Gastrocnemius medialis (tissue), 4 donors: ENCODE data around the gene CCDC71. TPM values are rescaled to one million over a fixed set of nuclear protein-coding genes. Genes with fewer than 3 reads are reported as not detected.

ENCODE experiments used
- ATAC-seq, 2 donors: fragments of 150-250 bp; one replicate each; pipeline ENCODE4 v1.9.1; 2016
- DNase-seq, 2 donors: peaks; one replicate each; pipeline ENCODE4 v3.0.0-alpha.2; 2019
- H3K27ac ChIP-seq, 4 donors: fragments of 200-600 bp; sonication (generic); 1 replicate in 1 of 4; 2 replicates in 3 of 4; pipeline ENCODE4 v1.5.1; 2016 to 2018; ENCODE audit warnings: mild to moderate bottlenecking in 2 of 4, moderate library complexity in 1 of 4
- H3K27me3 ChIP-seq, 3 donors: fragments of 200-600 bp; sonication (generic) in 2 of 3; 1 replicate in 1 of 3; 2 replicates in 2 of 3; pipeline versions ENCODE4 v1.5.1 to v1.6.0; 2016 to 2019; ENCODE audit warnings: mild to moderate bottlenecking in 1 of 3, moderate library complexity in 1 of 3
- H3K36me3 ChIP-seq, 2 donors: fragments of 200-600 bp; sonication (generic) in 1 of 2; one replicate each; pipeline ENCODE4 v1.5.1; 2017 to 2018
- H3K4me1 ChIP-seq, 2 donors: fragments of 200-600 bp; sonication (generic) in 1 of 2; one replicate each; pipeline ENCODE4 v1.5.1; 2016 to 2017; ENCODE audit warnings: mild to moderate bottlenecking in 2 of 2
- H3K4me3 ChIP-seq, 4 donors: fragments of 200-600 bp; sonication (generic) in 3 of 4; 1 replicate in 1 of 4; 2 replicates in 3 of 4; pipeline ENCODE4 v1.5.1; 2016 to 2019; ENCODE audit warnings: mild to moderate bottlenecking in 2 of 4
- H3K9me3 ChIP-seq, 3 donors: fragments of 200-600 bp; sonication (generic) in 2 of 3; 1 replicate in 1 of 3; 2 replicates in 2 of 3; pipeline ENCODE4 v1.5.1; 2016 to 2019
- POLR2A ChIP-seq, 2 donors: fragments of 450-650 bp; IDR thresholded peaks; one replicate each; pipeline ENCODE4 v1.6.1; 2017; ENCODE audit warnings: antibody characterized with exemption in 2 of 2, mild to moderate bottlenecking in 2 of 2, moderate library complexity in 2 of 2
- in situ Hi-C, 4 donors: fragments of 200-750 bp; cut with MboI; loops; one replicate each; pipeline versions ENCODE4 v1.15.0 to v1.8.0; 2017; ENCODE audit warnings: low sequenced_read_pairs in 4 of 4
- intact Hi-C: fragments of 100-400 bp; cut with DNase I; formaldehyde crosslinking; loops from one replicate; pipeline ENCODE4 v1.15.1; 2023; ENCODE audit warnings: low total_unique reads
- total RNA-seq, 4 donors: library from RNA; depleted of rRNA; stranded (reverse); fragments of >200 nt; gene quantifications; one replicate each; pipeline versions ENCODE4 v1.1.0 to v1.2.3, GENCODE V29; 2016
- TF ChIP-seq, protein P1 (sequence below), 5 experiments: fragments of 450-650 bp in 3 of 5; fragments of 200-600 bp in 2 of 5; sonication (generic) in 2 of 5; IDR thresholded peaks in 4 of 5; conservative IDR thresholded peaks in 1 of 5; 1 replicate in 4 of 5; 2 replicates in 1 of 5; pipeline ENCODE4 v1.5.1; 2016 to 2019; ENCODE audit warnings: antibody characterized with exemption in 5 of 5, mild to moderate bottlenecking in 3 of 5, moderate library complexity in 3 of 5

Gene CCDC71
- total RNA-seq, 4 donors from 2014 or later: 20.0 to 31.0 (median 22.0) TPM

DNA sequence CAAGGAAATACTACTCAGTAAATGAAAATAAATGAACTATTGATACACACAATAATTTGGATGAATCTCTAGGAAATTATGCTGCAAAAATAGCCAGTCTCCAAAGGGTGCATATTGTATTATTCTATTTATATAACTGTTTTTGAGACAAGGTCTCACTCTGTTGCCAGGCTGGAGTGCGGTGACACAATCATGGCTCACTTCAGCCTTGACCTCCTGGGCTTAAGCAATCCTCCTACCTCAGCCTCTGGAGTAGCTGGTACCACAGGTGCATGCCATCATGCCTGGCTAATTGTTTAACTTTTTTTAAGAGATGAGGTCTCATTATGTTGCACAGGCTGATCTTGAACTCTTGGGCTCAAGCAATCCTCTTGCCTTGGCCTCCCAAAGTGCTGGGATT is 17.7 kb upstream of the CCDC71 start:
- no peaks in the 10 kb centered on the region for H3K36me3 ChIP-seq
- no peaks in the 10 kb centered on the region for H3K27me3 ChIP-seq
- no peak for ATAC-seq
- in situ Hi-C loops: no loop called here
- no peak overlapping the region for H3K27ac ChIP-seq
- H3K9me3 ChIP-seq: no peaks in the 10 kb centered on the region
- DNase-seq: no peak
- H3K4me3 ChIP-seq: no peak overlapping the region
- no peak for TF ChIP-seq POLR2A (IDR thresholded peaks at IDR 0.05)
- TF ChIP-seq, protein P1, sequence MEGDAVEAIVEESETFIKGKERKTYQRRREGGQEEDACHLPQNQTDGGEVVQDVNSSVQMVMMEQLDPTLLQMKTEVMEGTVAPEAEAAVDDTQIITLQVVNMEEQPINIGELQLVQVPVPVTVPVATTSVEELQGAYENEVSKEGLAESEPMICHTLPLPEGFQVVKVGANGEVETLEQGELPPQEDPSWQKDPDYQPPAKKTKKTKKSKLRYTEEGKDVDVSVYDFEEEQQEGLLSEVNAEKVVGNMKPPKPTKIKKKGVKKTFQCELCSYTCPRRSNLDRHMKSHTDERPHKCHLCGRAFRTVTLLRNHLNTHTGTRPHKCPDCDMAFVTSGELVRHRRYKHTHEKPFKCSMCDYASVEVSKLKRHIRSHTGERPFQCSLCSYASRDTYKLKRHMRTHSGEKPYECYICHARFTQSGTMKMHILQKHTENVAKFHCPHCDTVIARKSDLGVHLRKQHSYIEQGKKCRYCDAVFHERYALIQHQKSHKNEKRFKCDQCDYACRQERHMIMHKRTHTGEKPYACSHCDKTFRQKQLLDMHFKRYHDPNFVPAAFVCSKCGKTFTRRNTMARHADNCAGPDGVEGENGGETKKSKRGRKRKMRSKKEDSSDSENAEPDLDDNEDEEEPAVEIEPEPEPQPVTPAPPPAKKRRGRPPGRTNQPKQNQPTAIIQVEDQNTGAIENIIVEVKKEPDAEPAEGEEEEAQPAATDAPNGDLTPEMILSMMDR (IDR thresholded peaks at IDR 0.05 in 4 of 5, conservative IDR thresholded peaks at IDR 0.05 in 1 of 5): no peak
- no peaks in the 10 kb centered on the region for H3K4me1 ChIP-seq
- intact Hi-C loops: no loop called here

- no peak for ATAC-seq
- no peaks in the 10 kb centered on the region for H3K27me3 ChIP-seq
- no peak overlapping the region for H3K4me3 ChIP-seq
- H3K9me3 ChIP-seq: no peaks in the 10 kb centered on the region
- no peaks in the 10 kb centered on the region for H3K4me1 ChIP-seq
- in situ Hi-C loops: no loop called here
- TF ChIP-seq, protein P1 (IDR thresholded peaks at IDR 0.05 in 4 of 5, conservative IDR thresholded peaks at IDR 0.05 in 1 of 5): no peak
- no peak for TF ChIP-seq POLR2A (IDR thresholded peaks at IDR 0.05)
- no peak overlapping the region for H3K27ac ChIP-seq
- intact Hi-C loops: no loop called here
- DNase-seq: no peak
- no peaks in the 10 kb centered on the region for H3K36me3 ChIP-seq
Measured at GRCh38 chr3:49182682-49183081, 16.6 kb upstream of the CCDC71 start.

DNA sequence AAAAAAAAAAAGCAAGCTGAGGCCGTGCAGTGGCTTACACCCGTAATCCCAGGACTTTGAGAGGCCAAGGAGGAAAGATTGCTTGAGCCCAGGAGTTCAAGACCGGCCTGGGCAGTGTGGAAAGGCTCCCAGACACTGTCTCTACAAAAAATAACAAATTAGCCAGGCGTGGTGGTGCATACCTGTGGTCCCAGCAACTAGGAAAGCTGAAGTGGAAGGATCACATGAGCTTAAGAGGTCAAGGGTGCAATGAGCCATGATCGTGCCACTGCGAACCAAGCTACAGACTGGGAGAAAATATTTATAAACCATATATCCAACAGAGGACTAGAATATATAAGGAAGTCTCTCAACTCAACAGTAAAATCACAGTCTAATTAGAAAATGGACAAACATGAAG is 15.2 kb upstream of the CCDC71 start:
- Histone ChIP-seq H3K9me3 (no peaks in the 10 kb centered on the region), H3K4me3 (no peak overlapping the region), H3K27ac (no peak overlapping the region), H3K27me3 (no peaks in the 10 kb centered on the region), H3K4me1 (peaks cover 0 to 4% of the 10 kb centered on the region in 2 donors), H3K36me3 (peaks cover 0 to 4% of the 10 kb centered on the region in 2 donors)
- no peak for DNase-seq
- intact Hi-C loops (no loop called here), in situ Hi-C loops (no loop called here)
- ATAC-seq: no peak
- TF ChIP-seq POLR2A (IDR thresholded peaks at IDR 0.05): no peak
- TF ChIP-seq, protein P1 (IDR thresholded peaks at IDR 0.05 in 4 of 5, conservative IDR thresholded peaks at IDR 0.05 in 1 of 5): no peak

GRCh38 chr3:49180116-49180515 is 14.0 kb upstream of the CCDC71 start:
- intact Hi-C loops (no loop called here), in situ Hi-C loops (no loop called here)
- Histone ChIP-seq H3K4me3 (no peak overlapping the region), H3K4me1 (peaks cover 0 to 4% of the 10 kb centered on the region in 2 donors), H3K27ac (no peak overlapping the region), H3K27me3 (no peaks in the 10 kb centered on the region), H3K36me3 (peaks cover 0 to 17% of the 10 kb centered on the region in 2 donors), H3K9me3 (no peaks in the 10 kb centered on the region)
- ATAC-seq: no peak
- TF ChIP-seq POLR2A (IDR thresholded peaks at IDR 0.05): no peak
- TF ChIP-seq, protein P1 (IDR thresholded peaks at IDR 0.05 in 4 of 5, conservative IDR thresholded peaks at IDR 0.05 in 1 of 5): no peak
- DNase-seq: no peak

- H3K27ac ChIP-seq: peak overlapping the region in 2 of 4 donors; percentile 5 to 10
Measured at GRCh38 chr3:49177073-49177472, 10.9 kb upstream of the CCDC71 start.

More at GRCh38 chr3:49177073-49177472, 10.9 kb upstream of the CCDC71 start:
- no peak for TF ChIP-seq POLR2A (IDR thresholded peaks at IDR 0.05)
- TF ChIP-seq, protein P1 (IDR thresholded peaks at IDR 0.05 in 4 of 5, conservative IDR thresholded peaks at IDR 0.05 in 1 of 5): no peak
- Histone ChIP-seq H3K4me3 (no peak overlapping the region), H3K9me3 (no peaks in the 10 kb centered on the region), H3K36me3 (peaks cover 0 to 30% of the 10 kb centered on the region in 2 donors), H3K27me3 (no peaks in the 10 kb centered on the region), H3K4me1 (peaks cover 22 to 33% of the 10 kb centered on the region in 2 donors)
- in situ Hi-C loops: loop anchor here in 1 of 4 donors (10.0 kb wide), 1 partner anchor 98 kb away; the partner anchor contains the start of gene C3orf62
- ATAC-seq (no peak), DNase-seq (no peak)
- intact Hi-C loops: no loop called here
